Panc1 (cell line): Measurements from ENCODE around the gene EIF2B2.

Source experiments
- CTCF ChIP-seq: fragments of 450-650 bp; IDR thresholded peaks from 2 replicates; pipeline ENCODE4 v1.5.1; 2017; ENCODE audit warnings: mild to moderate bottlenecking
- POLR2AphosphoS5 ChIP-seq: IDR thresholded peaks from 2 replicates; pipeline ENCODE4 v1.6.1; 2012; ENCODE audit warnings: mild to moderate bottlenecking, low read depth, low read length, moderate library complexity
- REST ChIP-seq, 2 experiments: IDR thresholded peaks; 2 replicates each; pipeline ENCODE4 v1.6.1; 2011 to 2012; ENCODE audit warnings: low read depth in 2 of 2, control low read depth in 1 of 2, low read length in 1 of 2, mild to moderate bottlenecking in 1 of 2, moderate library complexity in 1 of 2; ENCODE audit not compliant: insufficient read depth in 1 of 2

- TF ChIP-seq CTCF (no peak), REST (IDR thresholded peaks at IDR 0.05; ENCODE audit: insufficient read depth in 1 of 2, low read depth in 2 of 2, low read length in 1 of 2) (no peak), POLR2AphosphoS5 (no peak)
Observed at GRCh38 chr14:75051556-75051899, 48.8 kb downstream of the EIF2B2 start.
